ENCODE data around the gene EXOG. TPM values are rescaled to one million over a fixed set of nuclear protein-coding genes. Genes with fewer than 3 reads are reported as not detected.

The EXOG gene
- total RNA-seq, 2 donors from 2014 or later: 6.4 to 12.4 TPM

GRCh38 chr3:38489766-38490165, 6.4 kb upstream of the EXOG start:
- intact Hi-C loops (cut with DNase I): loop anchor here (5.0 to 10.0 kb wide), 2 partner anchors 32 to 355 kb away; partner anchors contain the start of genes ACAA1 and MYD88
- DNase-seq (ENCODE audit: low spot score): no peak
- no peaks in the 10 kb centered on the region for H3K4me1 ChIP-seq (replicated peaks)
- H3K36me3 ChIP-seq: no peaks in the 10 kb centered on the region
- TF ChIP-seq POLR2AphosphoS5 (IDR thresholded peaks at IDR 0.05) (no peak), POLR2A (IDR thresholded peaks at IDR 0.05) (no peak), CTCF (IDR thresholded peaks at IDR 0.05) (no peak)
- H3K4me3 ChIP-seq: no peak overlapping the region
- H3K27me3 ChIP-seq (replicated peaks; ENCODE audit: insufficient read depth): no peaks in the 10 kb centered on the region
- 75% methylated on average over 2 of the region's 2 CpGs for WGBS
- H3K27ac ChIP-seq: no peak overlapping the region
- H3K9me3 ChIP-seq: no peaks in the 10 kb centered on the region

GRCh38 chr3:38490281-38491030, 5.7 kb upstream of the EXOG start:
- Histone ChIP-seq H3K27me3 (replicated peaks; ENCODE audit: insufficient read depth) (no peaks in the 10 kb centered on the region), H3K27ac (no peak overlapping the region), H3K4me3 (no peak overlapping the region), H3K4me1 (replicated peaks) (no peaks in the 10 kb centered on the region), H3K9me3 (no peaks in the 10 kb centered on the region), H3K36me3 (no peaks in the 10 kb centered on the region)
- 75% methylated on average over 11 of the region's 11 CpGs for WGBS
- TF ChIP-seq CTCF (IDR thresholded peaks at IDR 0.05) (no peak), POLR2A (IDR thresholded peaks at IDR 0.05) (no peak), POLR2AphosphoS5 (IDR thresholded peaks at IDR 0.05) (no peak)
- intact Hi-C loops (cut with DNase I): loop anchor here (5.0 kb wide), 1 partner anchor 33 kb away; no protein-coding TSS in a partner anchor
- no peak for DNase-seq (ENCODE audit: low spot score)

GRCh38 chr3:38491215-38491614, 4.9 kb upstream of the EXOG start:
- WGBS: 94% methylated on average over 6 of the region's 6 CpGs
- intact Hi-C loops (cut with DNase I): loop anchor here (5.0 kb wide), 1 partner anchor 34 kb away; no protein-coding TSS in a partner anchor
- TF ChIP-seq POLR2AphosphoS5 (IDR thresholded peaks at IDR 0.05): no peak
- no peak for TF ChIP-seq CTCF (IDR thresholded peaks at IDR 0.05)
- TF ChIP-seq POLR2A (IDR thresholded peaks at IDR 0.05): no peak

GRCh38 chr3:38493031-38493430, 3.1 kb upstream of the EXOG start:
- H3K27ac ChIP-seq: no peak overlapping the region
- H3K36me3 ChIP-seq: no peaks in the 10 kb centered on the region
- no peak overlapping the region for H3K4me3 ChIP-seq
- no peak for DNase-seq (ENCODE audit: low spot score)
- no peaks in the 10 kb centered on the region for H3K4me1 ChIP-seq (replicated peaks)
- 60% methylated on average over 4 of the region's 4 CpGs for WGBS
- TF ChIP-seq CTCF (IDR thresholded peaks at IDR 0.05) (no peak), POLR2AphosphoS5 (IDR thresholded peaks at IDR 0.05) (no peak), POLR2A (IDR thresholded peaks at IDR 0.05) (no peak)
- intact Hi-C loops (cut with DNase I): loop anchor here (5.0 kb wide), 1 partner anchor 36 kb away; no protein-coding TSS in a partner anchor
- no peaks in the 10 kb centered on the region for H3K27me3 ChIP-seq (replicated peaks; ENCODE audit: insufficient read depth)
- no peaks in the 10 kb centered on the region for H3K9me3 ChIP-seq

More at GRCh38 chr3:38491215-38491614, 4.9 kb upstream of the EXOG start:
- DNase-seq (ENCODE audit: low spot score): no peak
- H3K4me3 ChIP-seq: no peak overlapping the region
- no peaks in the 10 kb centered on the region for H3K4me1 ChIP-seq (replicated peaks)
- no peak overlapping the region for H3K27ac ChIP-seq
- H3K9me3 ChIP-seq: no peaks in the 10 kb centered on the region
- H3K36me3 ChIP-seq: no peaks in the 10 kb centered on the region
- no peaks in the 10 kb centered on the region for H3K27me3 ChIP-seq (replicated peaks; ENCODE audit: insufficient read depth)

GRCh38 chr3:38497031-38497430, 891 bp downstream of the EXOG start:
- 27% methylated on average over 4 of the region's 4 CpGs for WGBS
- DNase-seq (ENCODE audit: low spot score): no peak
- Histone ChIP-seq H3K4me1 (replicated peaks) (no peaks in the 10 kb centered on the region), H3K36me3 (no peaks in the 10 kb centered on the region), H3K4me3 (peak overlapping the region; percentile 57 to 68), H3K27me3 (replicated peaks; ENCODE audit: insufficient read depth) (no peaks in the 10 kb centered on the region), H3K9me3 (no peaks in the 10 kb centered on the region), H3K27ac (no peak overlapping the region)
- intact Hi-C loops (cut with DNase I): loop anchor here (5.0 kb wide), 1 partner anchor 150 kb away; the partner anchor contains the start of gene XYLB
- no peak for TF ChIP-seq CTCF (IDR thresholded peaks at IDR 0.05)
- TF ChIP-seq POLR2A (IDR thresholded peaks at IDR 0.05): no peak
- TF ChIP-seq POLR2AphosphoS5 (IDR thresholded peaks at IDR 0.05): no peak

Measured in prostate gland (tissue), 2 donors.